HG02943 (cell line): ENCODE measurements around the gene KRTAP9-7.
"Not testable (repeated sequence)": the region's sequence is repeated elsewhere in the genome, so short reads cannot be mapped to it uniquely, and the experiment has no call there.

Source experiments
- ATAC-seq: cut with Tn5 transposase; IDR thresholded peaks from one replicate; pipeline ENCODE4 v1.9.1; 2021; ENCODE audit warnings: mild to moderate bottlenecking, low read depth, moderate library complexity; ENCODE audit not compliant: unreplicated experiment

The KRTAP9-7 gene

DNA sequence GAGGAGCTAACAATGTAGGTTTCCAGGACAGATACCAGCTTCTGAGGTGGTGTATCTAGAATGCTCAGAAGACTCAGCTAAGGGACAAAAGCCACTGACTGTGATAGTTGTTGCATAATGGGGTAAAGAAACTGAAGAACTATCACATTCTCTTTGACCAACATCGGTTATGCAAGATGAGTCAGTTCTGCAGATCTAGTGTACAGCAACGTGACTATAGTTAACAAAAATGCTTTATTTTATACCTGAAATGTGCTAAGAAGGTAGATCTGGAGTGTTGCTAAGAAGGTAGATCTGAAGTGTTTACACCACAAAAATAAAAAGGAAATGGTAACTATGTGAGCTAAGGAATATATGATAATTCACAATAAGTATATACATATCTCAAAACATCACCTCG lies 7.8 kb upstream of the KRTAP9-7 start:
- no peak for ATAC-seq

GRCh38 chr17:41271323-41271722 lies 4.2 kb upstream of the KRTAP9-7 start:
- ATAC-seq, result not testable (repeated sequence)

GRCh38 chr17:41271858-41272257 lies 3.6 kb upstream of the KRTAP9-7 start:
- no peak for ATAC-seq

DNA sequence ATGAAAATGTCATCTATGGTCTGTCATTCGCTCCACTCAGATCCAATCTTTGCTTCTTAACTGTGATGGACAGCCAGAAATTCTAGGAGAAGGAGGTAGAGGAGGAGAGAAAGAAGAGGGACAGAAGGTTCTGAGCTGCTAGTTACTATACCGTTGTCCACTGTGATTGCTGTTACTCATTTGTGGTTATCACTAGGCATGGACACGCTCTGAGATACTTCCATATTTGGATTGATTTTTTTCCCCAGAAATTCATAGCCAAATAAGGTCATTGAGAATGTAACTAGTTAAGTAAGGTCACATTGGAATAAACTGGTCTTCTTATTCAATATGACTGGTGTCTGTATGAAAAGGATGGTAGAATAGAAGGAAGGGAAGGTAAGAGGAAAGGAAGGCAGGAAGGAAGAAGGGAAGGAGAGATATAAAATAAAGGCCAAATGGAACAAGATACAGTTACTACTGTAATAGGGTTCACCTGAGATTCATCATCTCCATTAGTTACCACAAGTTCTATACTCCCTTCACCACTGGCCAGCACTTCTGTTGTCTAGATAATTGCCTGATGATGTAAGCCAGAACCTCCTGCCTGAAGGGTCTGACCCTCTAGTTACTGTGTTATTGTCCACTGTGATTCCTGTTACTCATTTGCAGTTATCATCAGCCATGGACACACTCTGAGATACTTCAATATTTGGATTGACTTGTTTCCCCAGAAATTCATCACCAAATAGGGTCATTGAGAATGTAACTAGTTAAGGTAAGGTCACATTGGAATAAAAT lies 2.9 kb downstream of the KRTAP9-7 start:
- no peak for ATAC-seq

- no peak for ATAC-seq
These were observed 8.5 kb downstream of the KRTAP9-7 start for GRCh38 chr17:41284043-41284442.

DNA sequence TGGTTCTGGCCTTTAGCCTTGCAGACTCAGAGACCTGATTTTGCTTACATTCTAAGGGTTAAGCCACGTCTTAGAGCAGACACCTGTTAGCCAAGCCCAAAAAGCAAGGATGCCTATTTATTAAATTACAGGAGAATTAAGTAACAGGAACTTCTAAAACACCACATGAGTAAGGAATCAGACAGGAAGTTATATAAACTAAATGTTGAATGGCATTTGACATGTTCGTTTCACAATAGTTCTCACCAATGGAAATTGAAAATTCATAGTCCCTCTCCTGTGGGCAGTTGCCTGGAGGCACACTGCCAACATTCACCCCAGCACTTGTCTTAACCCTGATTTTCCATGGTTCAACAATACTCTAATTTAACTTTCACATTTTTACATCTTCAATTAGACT lies 9.0 kb downstream of the KRTAP9-7 start:
- ATAC-seq, result no peak

- ATAC-seq, result no peak
These were observed 11.6 kb downstream of the KRTAP9-7 start for GRCh38 chr17:41287050-41287449.

DNA sequence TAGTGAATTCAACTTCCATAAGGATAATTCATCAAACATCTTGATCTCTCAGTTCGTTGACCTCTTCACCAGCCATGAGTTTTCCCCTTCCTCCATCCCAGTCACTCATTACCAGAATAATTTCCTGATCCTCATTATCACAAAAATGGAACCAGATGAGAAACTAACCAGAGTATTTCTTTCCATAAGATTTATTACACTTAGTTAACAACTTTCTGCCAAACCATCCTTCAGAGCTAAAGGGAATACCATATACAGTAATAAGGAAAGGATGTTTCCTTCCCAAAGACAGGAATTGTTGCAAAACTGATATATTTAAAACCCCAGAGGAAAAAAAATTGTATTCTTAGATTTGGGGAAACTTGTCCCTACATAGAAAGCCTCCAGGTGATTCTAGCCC lies 18.5 kb downstream of the KRTAP9-7 start:
- ATAC-seq, result no peak

DNA sequence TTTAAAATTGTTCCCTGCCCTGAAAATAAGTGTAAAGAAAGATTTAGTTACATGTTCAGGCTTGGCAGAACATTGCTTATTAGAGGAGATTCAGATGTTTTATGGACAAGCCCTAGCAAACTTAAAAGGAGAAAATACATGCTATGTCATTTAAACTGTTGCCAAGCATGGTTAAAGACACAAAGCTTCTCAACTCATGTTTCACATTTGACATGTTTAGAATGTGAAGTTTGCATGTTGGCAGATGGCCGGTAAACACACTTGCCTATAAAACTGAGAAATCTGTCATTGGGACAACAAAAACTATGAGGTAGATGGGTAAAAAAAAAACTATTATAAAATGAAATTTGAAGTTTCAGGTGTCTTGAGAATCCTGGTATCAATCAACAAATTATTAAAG lies 21.3 kb downstream of the KRTAP9-7 start:
- ATAC-seq, result no peak

- ATAC-seq, result no peak
These were observed 23.1 kb downstream of the KRTAP9-7 start for GRCh38 chr17:41298458-41299135.

DNA sequence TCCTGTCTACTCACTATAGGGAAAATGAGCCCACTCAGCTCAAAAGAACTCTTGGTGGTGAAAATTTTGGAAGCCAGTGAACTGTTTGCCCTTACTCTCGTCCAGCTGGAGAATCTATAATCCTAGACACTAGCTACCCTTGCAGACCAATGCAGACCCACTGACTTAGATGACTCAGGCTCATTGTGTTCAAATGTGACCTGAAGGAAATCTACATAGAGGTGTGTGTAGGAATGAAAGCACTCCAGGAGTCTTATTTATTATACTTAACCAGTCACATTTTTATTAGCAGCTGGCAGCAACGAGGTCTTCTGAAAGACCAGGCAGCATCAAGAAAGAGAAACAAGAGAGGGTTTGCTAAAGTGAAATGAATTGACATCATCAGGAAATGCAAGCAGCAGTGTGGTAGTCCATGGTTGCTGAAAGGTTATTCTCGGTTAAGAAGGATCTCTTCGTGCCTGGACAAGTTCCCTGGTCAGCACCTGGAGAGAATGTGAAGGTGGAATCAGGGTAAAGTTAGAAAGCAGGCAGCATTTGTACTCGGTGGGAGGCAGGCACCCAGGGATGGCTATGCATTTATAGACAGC lies 25.8 kb downstream of the KRTAP9-7 start:
- ATAC-seq, result no peak

GRCh38 chr17:41301916-41302901 lies 26.7 kb downstream of the KRTAP9-7 start, which contains the start of gene KRTAP29-1:
Gene KRTAP29-1 (minus strand): TSS chr17:41302851. CDS start chr17:41302851, 0 bp downstream.
- ATAC-seq, result no peak

DNA sequence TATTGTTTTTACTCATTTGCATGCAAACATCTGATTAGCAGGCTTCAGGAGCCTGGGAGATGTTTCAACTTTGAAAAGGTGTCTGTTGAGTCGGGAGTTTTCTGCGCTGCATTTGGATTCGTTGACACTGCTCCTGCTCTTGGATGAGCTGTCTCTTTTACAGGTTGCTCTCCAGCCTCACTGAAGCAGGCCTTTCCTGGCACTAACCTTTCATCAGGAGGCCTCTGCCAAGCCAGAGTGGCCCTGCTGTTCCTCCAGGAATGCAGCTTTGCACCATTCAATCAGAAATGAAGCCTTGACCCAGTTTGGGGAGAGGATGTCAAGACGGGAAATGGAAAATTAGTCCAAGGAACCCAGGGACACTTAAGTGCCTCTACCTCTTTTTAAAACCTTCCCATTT lies 27.5 kb downstream of the KRTAP9-7 start:
- no peak for ATAC-seq

DNA sequence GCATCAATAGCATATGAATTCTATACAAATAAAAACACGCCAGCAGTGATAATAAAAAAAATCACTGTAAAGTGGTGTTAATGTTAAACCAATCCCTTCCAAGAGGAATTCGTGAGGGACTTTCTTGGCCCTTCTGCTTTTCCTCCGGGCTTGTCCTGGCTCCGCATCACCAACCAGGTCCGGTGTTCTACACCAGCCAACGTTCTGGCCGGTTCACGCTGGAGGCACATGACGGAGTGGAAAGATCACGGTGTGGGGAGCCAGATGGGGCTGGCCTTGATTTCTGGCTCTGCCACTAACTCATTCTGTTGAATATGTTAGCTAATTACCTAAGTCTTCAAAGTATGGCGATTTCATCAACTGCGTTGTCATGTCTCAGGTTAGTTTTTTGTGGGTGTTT lies 28.6 kb downstream of the KRTAP9-7 start:
- no peak for ATAC-seq

DNA sequence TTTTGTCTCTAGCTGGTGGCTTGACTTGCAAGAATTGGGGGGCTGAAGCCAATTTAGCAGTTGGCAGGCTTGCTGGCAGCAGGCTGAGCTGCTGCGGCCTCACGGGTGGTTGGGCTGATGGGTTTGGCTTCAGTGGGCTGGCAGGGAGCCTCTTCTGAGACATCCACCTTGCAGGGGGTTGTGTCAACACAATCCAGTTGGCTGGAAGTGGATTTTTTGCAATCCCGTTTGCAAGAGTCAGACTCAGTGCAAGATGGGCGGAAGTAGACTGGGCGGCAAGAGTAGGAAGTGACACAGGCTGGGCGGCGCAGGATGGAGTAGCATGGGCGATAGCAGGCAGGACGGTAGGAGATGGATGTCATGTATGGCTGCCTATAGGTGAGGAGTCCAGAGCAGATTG lies 32.1 kb downstream of the KRTAP9-7 start:
- ATAC-seq, result no peak

- ATAC-seq, result peak; percentile 64
These were observed 32.9 kb downstream of the KRTAP9-7 start for GRCh38 chr17:41308251-41308917.

GRCh38 chr17:41308918-41309359 lies 33.4 kb downstream of the KRTAP9-7 start, which contains the start of gene KRTAP16-1:
Gene KRTAP16-1 (minus strand): TSS chr17:41309309. CDS start chr17:41309253, 56 bp downstream.
- ATAC-seq, result peak; percentile 31

DNA sequence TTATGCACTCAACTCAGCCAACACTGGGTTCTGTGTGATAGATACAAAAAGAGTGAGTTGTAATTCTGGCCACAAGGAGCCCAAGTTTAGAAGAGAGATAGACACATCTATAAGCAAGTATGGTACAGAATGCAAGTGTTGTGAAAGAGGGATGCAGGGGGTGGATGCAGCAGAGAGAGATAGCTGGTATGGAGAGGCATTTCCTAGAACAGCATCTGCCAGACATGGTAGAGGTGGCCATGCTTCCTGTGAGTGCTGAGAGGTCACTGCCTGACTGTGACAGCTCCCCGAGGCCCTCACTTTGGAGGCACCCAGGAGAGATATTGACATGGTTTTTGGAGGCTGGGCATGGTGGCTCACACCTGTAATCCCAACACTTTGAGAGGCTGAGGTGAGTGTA lies 35.6 kb downstream of the KRTAP9-7 start:
- ATAC-seq, result no peak

- ATAC-seq, result no peak
These were observed 39.8 kb downstream of the KRTAP9-7 start, which contains the start of gene KRTAP17-1 for GRCh38 chr17:41315204-41315794. Gene KRTAP17-1 (minus strand): TSS chr17:41315710. CDS start chr17:41315650, 60 bp downstream.
